ENCODE measurements around the gene BIRC6. TPM values are rescaled to one million over a fixed set of nuclear protein-coding genes. Genes with fewer than 3 reads are reported as not detected.

Gene BIRC6
- total RNA-seq, 1 experiment from 2014 or later = 69.6 TPM

DNA sequence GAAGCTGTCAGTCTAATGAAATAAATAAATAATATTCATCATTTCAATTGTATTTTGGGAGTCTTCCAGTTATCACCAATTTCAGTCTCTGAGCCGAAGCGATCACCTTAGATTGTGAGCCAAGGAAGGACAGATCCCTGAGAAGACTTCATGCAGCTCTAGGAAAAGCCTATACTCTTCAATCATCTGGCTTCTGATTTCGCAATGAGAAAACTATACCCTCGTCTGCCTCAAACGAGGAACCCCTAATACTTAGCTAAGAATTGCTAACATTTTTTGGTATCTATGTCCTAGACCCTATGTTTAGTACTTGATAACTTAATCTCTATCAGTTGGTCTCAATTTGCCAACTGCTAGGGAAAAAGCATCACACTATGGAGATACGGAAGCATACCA lies 266.5 kb downstream of the BIRC6 start:
- Mint-ChIP-seq H3K9me3 (ENCODE audit: unreplicated experiment) (no peaks in the 10 kb centered on the region), H3K4me3 (ENCODE audit: unreplicated experiment) (no peak overlapping the region), H3K4me1 (ENCODE audit: insufficient read depth, unreplicated experiment) (peaks cover 5% of the 10 kb centered on the region), H3K27me3 (ENCODE audit: insufficient read depth, unreplicated experiment) (no peaks in the 10 kb centered on the region), H3K27ac (ENCODE audit: low read depth, unreplicated experiment) (no peak overlapping the region), H3K36me3 (ENCODE audit: insufficient read depth, unreplicated experiment) (peaks cover 48% of the 10 kb centered on the region)
- BruUV-seq (replicated peaks) = no TSS peak
- intact Hi-C loops (cut with micrococcal nuclease) = no loop called here
- no peak for DNase-seq (ENCODE audit: unreplicated experiment)
- ChIA-PET CTCF (interaction anchor here (0.6 kb wide), 2 partner anchors 9 to 24 kb away, joined by 4 to 6 read pairs; no protein-coding TSS in a partner anchor), POLR2A (interaction anchor here (1.2 to 1.3 kb wide), 2 partner anchors 9 to 11 kb away, joined by 3 to 7 read pairs; no protein-coding TSS in a partner anchor)
- TF ChIP-seq, protein P1, sequence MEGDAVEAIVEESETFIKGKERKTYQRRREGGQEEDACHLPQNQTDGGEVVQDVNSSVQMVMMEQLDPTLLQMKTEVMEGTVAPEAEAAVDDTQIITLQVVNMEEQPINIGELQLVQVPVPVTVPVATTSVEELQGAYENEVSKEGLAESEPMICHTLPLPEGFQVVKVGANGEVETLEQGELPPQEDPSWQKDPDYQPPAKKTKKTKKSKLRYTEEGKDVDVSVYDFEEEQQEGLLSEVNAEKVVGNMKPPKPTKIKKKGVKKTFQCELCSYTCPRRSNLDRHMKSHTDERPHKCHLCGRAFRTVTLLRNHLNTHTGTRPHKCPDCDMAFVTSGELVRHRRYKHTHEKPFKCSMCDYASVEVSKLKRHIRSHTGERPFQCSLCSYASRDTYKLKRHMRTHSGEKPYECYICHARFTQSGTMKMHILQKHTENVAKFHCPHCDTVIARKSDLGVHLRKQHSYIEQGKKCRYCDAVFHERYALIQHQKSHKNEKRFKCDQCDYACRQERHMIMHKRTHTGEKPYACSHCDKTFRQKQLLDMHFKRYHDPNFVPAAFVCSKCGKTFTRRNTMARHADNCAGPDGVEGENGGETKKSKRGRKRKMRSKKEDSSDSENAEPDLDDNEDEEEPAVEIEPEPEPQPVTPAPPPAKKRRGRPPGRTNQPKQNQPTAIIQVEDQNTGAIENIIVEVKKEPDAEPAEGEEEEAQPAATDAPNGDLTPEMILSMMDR (IDR thresholded peaks at IDR 0.05; ENCODE audit: unreplicated experiment) = no peak

DNA sequence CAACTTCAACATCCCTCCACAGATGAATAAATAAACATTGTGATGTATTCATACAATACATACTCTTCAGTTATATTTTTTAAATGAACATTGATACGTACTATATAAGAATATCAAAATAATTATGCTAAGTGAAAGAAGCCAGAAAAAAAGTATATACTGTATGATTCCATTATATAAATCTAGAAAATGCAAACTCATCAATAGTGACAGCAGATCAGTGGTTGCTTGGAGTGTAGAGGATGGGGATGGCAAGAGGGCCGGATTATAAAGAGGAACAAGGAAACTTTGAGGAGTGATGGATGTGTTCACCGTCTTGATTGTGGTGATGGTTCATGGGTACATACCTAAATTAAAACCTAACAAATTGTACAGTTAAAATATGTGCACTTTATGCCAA lies 268.0 kb downstream of the BIRC6 start:
- ChIA-PET CTCF (no interaction called here), POLR2A (no interaction called here)
- Mint-ChIP-seq H3K4me3 (ENCODE audit: unreplicated experiment) (no peak overlapping the region), H3K9me3 (ENCODE audit: unreplicated experiment) (no peaks in the 10 kb centered on the region), H3K27me3 (ENCODE audit: insufficient read depth, unreplicated experiment) (no peaks in the 10 kb centered on the region), H3K4me1 (ENCODE audit: insufficient read depth, unreplicated experiment) (peaks cover 5% of the 10 kb centered on the region), H3K36me3 (ENCODE audit: insufficient read depth, unreplicated experiment) (peaks cover 33% of the 10 kb centered on the region), H3K27ac (ENCODE audit: low read depth, unreplicated experiment) (no peak overlapping the region)
- no TSS peak for BruUV-seq (replicated peaks)
- DNase-seq (ENCODE audit: unreplicated experiment) = no peak
- intact Hi-C loops (cut with micrococcal nuclease) = no loop called here
- TF ChIP-seq, protein P1 (IDR thresholded peaks at IDR 0.05; ENCODE audit: unreplicated experiment) = no peak

DNA sequence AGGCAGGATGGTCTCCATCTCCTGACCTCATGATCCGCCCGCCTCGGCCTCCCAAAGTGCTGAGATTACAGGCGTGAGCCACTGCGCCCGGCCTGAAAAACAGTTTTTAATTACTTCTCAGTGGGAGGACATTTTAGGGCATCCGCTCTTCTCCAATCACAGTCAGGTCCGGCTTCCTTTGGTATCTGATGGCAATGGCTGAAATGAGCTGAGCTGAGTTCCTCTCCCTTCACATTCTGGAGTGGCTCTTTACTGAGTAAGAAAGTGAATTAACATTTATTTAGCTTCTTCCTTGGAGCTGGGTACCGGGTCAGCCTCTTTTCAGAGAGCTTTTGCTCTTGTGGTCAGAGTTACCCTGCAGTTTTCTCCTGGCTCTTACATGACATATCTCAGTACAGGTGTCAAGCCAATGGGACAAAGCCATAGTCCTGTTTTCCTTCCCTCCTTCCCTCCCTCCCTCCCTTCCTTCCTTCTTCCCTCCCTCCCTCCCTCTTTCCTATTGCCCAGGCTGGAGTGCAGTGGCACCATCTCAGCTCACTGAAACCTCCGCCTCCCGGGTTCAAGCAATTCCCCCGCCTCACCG lies 269.9 kb downstream of the BIRC6 start:
- ChIA-PET CTCF (no interaction called here), POLR2A (no interaction called here)
- Mint-ChIP-seq H3K27me3 (ENCODE audit: insufficient read depth, unreplicated experiment) (no peaks in the 10 kb centered on the region), H3K36me3 (ENCODE audit: insufficient read depth, unreplicated experiment) (peaks cover 32% of the 10 kb centered on the region), H3K4me1 (ENCODE audit: insufficient read depth, unreplicated experiment) (peaks cover 5% of the 10 kb centered on the region), H3K27ac (ENCODE audit: low read depth, unreplicated experiment) (no peak overlapping the region), H3K9me3 (ENCODE audit: unreplicated experiment) (no peaks in the 10 kb centered on the region), H3K4me3 (ENCODE audit: unreplicated experiment) (no peak overlapping the region)
- TF ChIP-seq, protein P1 (IDR thresholded peaks at IDR 0.05; ENCODE audit: unreplicated experiment) = no peak
- intact Hi-C loops (cut with micrococcal nuclease) = no loop called here
- no TSS peak for BruUV-seq (replicated peaks)
- no peak for DNase-seq (ENCODE audit: unreplicated experiment)

DNA sequence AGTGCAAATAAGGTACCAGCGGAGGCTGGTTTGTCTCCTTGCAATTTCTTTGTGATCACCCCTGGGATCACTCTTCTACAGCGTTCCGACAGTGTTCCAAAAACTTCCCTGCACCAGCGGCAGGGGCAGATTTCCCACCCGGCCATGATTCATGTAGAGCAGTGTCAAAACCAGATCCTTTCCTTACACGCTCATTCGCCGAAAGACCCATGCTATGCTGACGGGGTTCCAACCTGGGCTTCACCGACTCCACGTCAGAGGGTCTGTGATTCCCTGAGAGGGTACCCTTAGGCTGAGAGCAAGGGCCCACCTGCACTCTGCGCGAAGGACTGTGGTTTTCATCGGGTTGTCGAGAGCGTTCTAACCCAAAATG lies 270.6 kb downstream of the BIRC6 start:
- Mint-ChIP-seq H3K4me1 (ENCODE audit: insufficient read depth, unreplicated experiment) (peaks cover 5% of the 10 kb centered on the region), H3K4me3 (ENCODE audit: unreplicated experiment) (peak overlapping the region; percentile 89), H3K36me3 (ENCODE audit: insufficient read depth, unreplicated experiment) (peaks cover 35% of the 10 kb centered on the region), H3K9me3 (ENCODE audit: unreplicated experiment) (no peaks in the 10 kb centered on the region), H3K27ac (ENCODE audit: low read depth, unreplicated experiment) (peak overlapping the region; percentile 94), H3K27me3 (ENCODE audit: insufficient read depth, unreplicated experiment) (no peaks in the 10 kb centered on the region)
- no TSS peak for BruUV-seq (replicated peaks)
- TF ChIP-seq, protein P1 (IDR thresholded peaks at IDR 0.05; ENCODE audit: unreplicated experiment) = no peak
- DNase-seq (ENCODE audit: unreplicated experiment) = no peak
- ChIA-PET POLR2A (interaction anchor here (0.6 to 1.4 kb wide), 4 partner anchors 8 to 89 kb away, joined by 3 to 4 read pairs (median 4); no protein-coding TSS in a partner anchor), CTCF (no interaction called here)
- intact Hi-C loops (cut with micrococcal nuclease) = no loop called here

Data from MCF 10A (cell line).